Liver (tissue), 3 donors: ENCODE results near the gene IFT80.

ENCODE experiments used
- CTCF ChIP-seq: fragments of 150-350 bp; IDR thresholded peaks from 2 replicates; pipeline ENCODE4 v1.5.1; 2017; ENCODE audit warnings: improper control_type of control experiment, low read depth, low read length; ENCODE audit not compliant: missing input control
- EGR1 ChIP-seq, 2 donors: IDR thresholded peaks; 2 replicates each; pipeline ENCODE4 v1.6.1; 2016 to 2018; ENCODE audit warnings: antibody characterized with exemption in 2 of 2, low read depth in 2 of 2
- donor health status: healthy.
- donor health status: healthy.

- no peak for TF ChIP-seq CTCF
- TF ChIP-seq EGR1 (IDR thresholded peaks at IDR 0.05; ENCODE audit: low read depth in 2 of 2), result no peak
Observed at GRCh38 chr3:160365869-160366522, 33.0 kb downstream of the IFT80 start.
